H1 (cell line): ENCODE data around the gene TXN2. TPM values are rescaled to one million over a fixed set of nuclear protein-coding genes. Genes with fewer than 3 reads are reported as not detected.
A peak's percentile ranks its signal among the peaks of the same experiment; 100 is the strongest.

ENCODE experiments used
- CHD1 ChIP-seq: IDR thresholded peaks from 2 replicates; pipeline ENCODE4 v1.6.1; 2012; ENCODE audit warnings: low read depth, low read length, improper control_type of control experiment
- EGR1 ChIP-seq: IDR thresholded peaks from 2 replicates; pipeline ENCODE4 v1.6.1; 2011; ENCODE audit warnings: low read depth, low read length, borderline replicate concordance
- NANOG ChIP-seq: IDR thresholded peaks from 2 replicates; pipeline ENCODE4 v1.6.1; 2011; ENCODE audit warnings: low read length, low read depth, mild to moderate bottlenecking, inconsistent platforms; ENCODE audit not compliant: insufficient read depth, poor library complexity, severe bottlenecking
- SIX5 ChIP-seq: IDR thresholded peaks from 2 replicates; pipeline ENCODE4 v1.6.1; 2011; ENCODE audit warnings: mild to moderate bottlenecking, low read depth, low read length
- polyA plus RNA-seq, 7 experiments: library from polyadenylated mRNA; depleted of rRNA in 3 of 7; stranded (reverse) in 5 of 7; unstranded in 2 of 7; fragments of >200 nt in 5 of 7; fragments of 200-250 nt in 2 of 7; gene quantifications; 1 replicate in 5 of 7; 2 replicates in 1 of 7; 4 replicates in 1 of 7; pipeline versions ENCODE4 v1.2.1 to v1.2.3, GENCODE V29; 2011 to 2013; ENCODE audit warnings: missing spikeins in 2 of 7, mixed read lengths in 2 of 7
- total RNA-seq: library from RNA; stranded (reverse); fragmentation: NEBNext Ultra II Directional; extraction: Animal tissue kit (Norgen Biotek cat#: 25700); gene quantifications from 2 replicates; pipeline ENCODE4 v1.2.1, GENCODE V29; 2021

The TXN2 gene
- total and polyA plus RNA-seq, 2 of the 8 experiments (the other 6 are each of a cell fraction or from before 2014, with no cell fraction given) = 47.5 to 116 TPM

DNA sequence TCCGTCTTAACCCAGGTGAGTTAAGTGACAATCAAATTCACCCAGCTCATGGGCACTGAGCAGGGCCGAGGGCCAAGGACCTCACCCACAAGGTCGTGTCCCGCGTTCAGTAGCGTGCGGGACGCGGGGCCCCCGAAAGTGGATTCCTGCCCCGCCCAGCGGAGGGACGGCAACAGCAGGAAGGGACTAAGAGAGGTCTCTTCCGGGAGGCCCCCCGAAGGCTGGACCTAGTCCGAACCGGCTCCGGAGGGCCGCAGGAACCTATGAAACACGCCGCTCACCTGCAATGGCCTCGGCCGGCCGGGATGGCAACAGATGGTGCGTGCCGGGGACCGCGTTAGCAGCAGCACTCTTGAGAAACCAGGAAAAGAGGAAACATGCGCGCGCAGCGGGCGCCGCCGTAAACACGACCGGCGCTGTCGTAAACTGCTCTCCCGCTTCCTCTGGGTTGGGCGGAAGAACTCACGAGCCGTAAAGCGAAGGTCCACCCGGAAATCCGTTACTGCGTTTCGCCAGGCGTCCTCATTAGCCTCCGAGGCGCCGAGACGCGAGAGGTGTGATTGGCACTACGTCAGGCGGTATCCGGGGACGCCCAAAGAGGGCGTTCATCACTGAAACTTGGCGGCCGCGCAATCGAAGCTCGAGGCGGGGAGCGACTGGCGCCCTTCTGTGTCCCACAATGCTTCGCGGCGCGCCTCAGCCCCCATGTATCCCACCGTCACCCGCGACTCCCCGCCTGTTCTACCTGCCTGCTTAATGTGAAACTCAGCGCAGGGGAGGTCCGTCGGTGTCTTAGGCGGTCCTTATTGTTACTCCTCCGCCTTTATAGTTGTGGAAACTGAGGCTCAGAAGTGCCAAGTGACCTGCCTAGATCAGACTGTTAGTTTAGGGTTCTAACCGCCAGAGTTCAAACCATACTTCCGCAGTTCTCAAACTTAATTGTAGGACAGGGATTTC lies 47.6 kb upstream of the TXN2 start, which contains the start of gene EIF3D (continued):
- TF ChIP-seq NANOG (no peak), CHD1 (no peak), EGR1 (peak; percentile 37; the same call in 1 of the 2 replicates), SIX5 (peak; percentile 30; the same call in 1 of the 2 replicates)
